ENCODE data around the gene SH3BP4. TPM values are rescaled to one million over a fixed set of nuclear protein-coding genes. Genes with fewer than 3 reads are reported as not detected.

SH3BP4 gene
- total and polyA plus RNA-seq, 10 of the 15 experiments (the other 5 are each of a cell fraction or from before 2014, with no cell fraction given) = 0.03 to 0.36 TPM; not detected in 8

DNA sequence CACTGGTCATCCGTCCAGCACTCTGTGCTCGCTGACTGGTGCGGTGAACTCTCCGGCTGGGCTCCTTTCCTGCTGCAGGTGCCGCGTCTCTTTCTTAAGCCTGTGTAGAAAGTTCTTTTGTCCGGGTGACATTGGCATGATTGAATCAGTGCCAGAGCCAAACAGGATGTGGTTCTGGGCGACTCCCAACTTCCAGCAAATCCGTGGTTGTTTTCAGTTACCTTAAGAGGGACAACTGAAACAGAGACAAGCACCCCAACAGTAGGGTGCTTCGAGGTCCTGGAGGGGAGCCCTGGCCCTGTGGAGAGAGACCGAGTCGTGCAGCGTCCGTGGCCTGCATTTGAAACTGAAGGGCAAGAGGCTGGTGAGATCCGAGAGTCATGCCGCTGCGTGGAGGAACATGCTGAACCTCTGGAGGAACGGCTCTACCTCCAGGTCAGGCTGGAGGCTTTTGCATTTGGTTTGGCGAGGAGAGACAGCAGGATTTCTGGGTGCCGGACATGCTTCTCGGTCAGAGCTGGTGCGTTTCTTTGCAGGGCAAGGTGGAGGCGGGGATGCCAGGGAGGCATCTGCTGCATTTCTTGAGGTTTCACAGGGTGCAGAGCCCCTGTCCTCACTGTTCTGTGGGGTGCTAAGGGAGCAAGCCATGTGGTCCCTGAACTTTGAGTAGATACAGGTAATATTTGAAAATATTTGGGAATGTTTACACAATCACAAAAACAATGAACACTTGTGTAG lies 26.8 kb downstream of the SH3BP4 start:
- FAIRE-seq (no peak), DNase-seq (ENCODE audit: low read depth, low spot score) (no peak), ATAC-seq (no peak)
- Histone ChIP-seq H4K20me1 (ENCODE audit: control insufficient read depth, insufficient read depth) (no peaks in the 10 kb centered on the region), H3K36me3 (ENCODE audit: control insufficient read depth in 2 of 2, insufficient read depth in 2 of 2, low read length in 1 of 2) (no peaks in the 10 kb centered on the region), H3K4me1 (ENCODE audit: control insufficient read depth, insufficient read depth, low read length) (no peaks in the 10 kb centered on the region), H3K9ac (ENCODE audit: control insufficient read depth, insufficient read depth, low read length) (no peak overlapping the region), H3K27me3 (replicated peaks in 1 of 2; ENCODE audit: control insufficient read depth in 2 of 2, insufficient read depth in 2 of 2, low read length in 1 of 2) (no peaks in the 10 kb centered on the region), H3K4me3 (no peak overlapping the region), H3K4me2 (ENCODE audit: control insufficient read depth, insufficient read depth) (no peak overlapping the region), H3K27ac (ENCODE audit: control insufficient read depth, insufficient read depth) (no peak overlapping the region), H3K9me3 (replicated peaks; ENCODE audit: control insufficient read depth, insufficient read depth, low read length) (no peaks in the 10 kb centered on the region), H3K79me2 (ENCODE audit: control insufficient read depth, insufficient read depth, low read length) (no peaks in the 10 kb centered on the region), H2AFZ (ENCODE audit: control insufficient read depth, low read depth, low read length) (no peak overlapping the region)
- ChIA-PET SMC1A (ENCODE audit: uncharacterized antibody, unreplicated experiment) (no interaction called here), CTCF (no interaction called here), POLR2A (no interaction called here), RAD21 (ENCODE audit: unreplicated experiment) (no interaction called here)
- intact Hi-C loops (cut with micrococcal nuclease; ENCODE audit: unreplicated experiment) = no loop called here
- no TSS peak for BruUV-seq (replicated peaks)
- 62% methylated on average over 23 of the region's 23 CpGs for WGBS (ENCODE audit: insufficient coverage, insufficient replicate concordance, low lambda C conversion rate, missing lambda C conversion rate)
- TF ChIP-seq SPI1 (IDR thresholded peaks at IDR 0.05; ENCODE audit: borderline replicate concordance, insufficient read depth, low read depth, low read length) = no peak
- TF ChIP-seq, protein P1, sequence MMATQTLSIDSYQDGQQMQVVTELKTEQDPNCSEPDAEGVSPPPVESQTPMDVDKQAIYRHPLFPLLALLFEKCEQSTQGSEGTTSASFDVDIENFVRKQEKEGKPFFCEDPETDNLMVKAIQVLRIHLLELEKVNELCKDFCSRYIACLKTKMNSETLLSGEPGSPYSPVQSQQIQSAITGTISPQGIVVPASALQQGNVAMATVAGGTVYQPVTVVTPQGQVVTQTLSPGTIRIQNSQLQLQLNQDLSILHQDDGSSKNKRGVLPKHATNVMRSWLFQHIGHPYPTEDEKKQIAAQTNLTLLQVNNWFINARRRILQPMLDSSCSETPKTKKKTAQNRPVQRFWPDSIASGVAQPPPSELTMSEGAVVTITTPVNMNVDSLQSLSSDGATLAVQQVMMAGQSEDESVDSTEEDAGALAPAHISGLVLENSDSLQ (IDR thresholded peaks at IDR 0.05) = no peak
- TF ChIP-seq, protein P2, sequence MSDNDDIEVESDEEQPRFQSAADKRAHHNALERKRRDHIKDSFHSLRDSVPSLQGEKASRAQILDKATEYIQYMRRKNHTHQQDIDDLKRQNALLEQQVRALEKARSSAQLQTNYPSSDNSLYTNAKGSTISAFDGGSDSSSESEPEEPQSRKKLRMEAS (IDR thresholded peaks at IDR 0.05; ENCODE audit: low read depth, low read length) = no peak
- TF ChIP-seq KLF5 (IDR thresholded peaks at IDR 0.05; ENCODE audit: partially characterized antibody) = no peak
- no peak for TF ChIP-seq SMARCA5 (IDR thresholded peaks at IDR 0.05)
- no peak for TF ChIP-seq YY1 (IDR thresholded peaks at IDR 0.05; ENCODE audit: low read depth, low read length)
- TF ChIP-seq HDGF (IDR thresholded peaks at IDR 0.05) = no peak
- no peak for TF ChIP-seq BCL11A (IDR thresholded peaks at IDR 0.05; ENCODE audit: low read depth, low read length)
- TF ChIP-seq ATF7 (IDR thresholded peaks at IDR 0.05; ENCODE audit: low read depth) = no peak
- in situ Hi-C loops (cut with MboI) = no loop called here

Measured in GM12878 (cell line).